K562 (cell line): Measurements from ENCODE around the gene HACE1. TPM values are rescaled to one million over a fixed set of nuclear protein-coding genes. Genes with fewer than 3 reads are reported as not detected.

Source experiments
- CBX1 ChIP-seq: sonication (generic); IDR thresholded peaks from 2 replicates; pipeline ENCODE4 v1.6.1; 2016; ENCODE audit warnings: antibody characterized with exemption, low read depth, mild to moderate bottlenecking
- CLOCK ChIP-seq: fragments of 250-450 bp; sonication (Bioruptor Pico); IDR thresholded peaks from 2 replicates; pipeline ENCODE4 v1.4.0; 2020; ENCODE audit warnings: mild to moderate bottlenecking, moderate library complexity, borderline replicate concordance
- DIDO1 ChIP-seq: fragments of 450-650 bp; IDR thresholded peaks from 2 replicates; pipeline ENCODE4 v1.6.1; 2016; ENCODE audit warnings: low read depth, missing biosample characterization, missing genetic modification characterization
- E2F1 ChIP-seq: sonication (generic); formaldehyde crosslinking; IDR thresholded peaks from 2 replicates; pipeline ENCODE4 v1.8.1; 2023; ENCODE audit warnings: mild to moderate bottlenecking, missing genetic modification reagents, moderate library complexity
- EGR1 ChIP-seq: fragments of 450-650 bp; conservative IDR thresholded peaks from 2 replicates; pipeline ENCODE4 v1.6.1; 2017; ENCODE audit warnings: mild to moderate bottlenecking
- ELF4 ChIP-seq: fragments of 450-650 bp; formaldehyde crosslinking; IDR thresholded peaks from 2 replicates; pipeline ENCODE4 v1.4.0; 2022; ENCODE audit warnings: missing genetic modification characterization
- ESRRA ChIP-seq: fragments of 450-650 bp; IDR thresholded peaks from 2 replicates; pipeline ENCODE4 v1.6.1; 2014; ENCODE audit warnings: low read depth, mild to moderate bottlenecking, moderate library complexity, borderline replicate concordance
- JUNB ChIP-seq: fragments of 450-650 bp; formaldehyde crosslinking; conservative IDR thresholded peaks from 2 replicates; pipeline ENCODE4 v1.4.0; 2020; ENCODE audit warnings: mild to moderate bottlenecking
- KDM5B ChIP-seq: fragments of 200-600 bp; sonication (generic); IDR thresholded peaks from 2 replicates; pipeline ENCODE4 v1.6.1; 2012; ENCODE audit warnings: low read depth, mild to moderate bottlenecking, moderate library complexity, low read length, control low read depth, inconsistent platforms; ENCODE audit not compliant: insufficient replicate concordance
- LCOR ChIP-seq: sonication (generic); formaldehyde crosslinking; IDR thresholded peaks from 2 replicates; pipeline ENCODE4 v1.8.0; 2022; ENCODE audit warnings: mild to moderate bottlenecking, missing genetic modification reagents
- MAX ChIP-seq: sonication (generic); formaldehyde crosslinking; IDR thresholded peaks from 2 replicates; pipeline ENCODE4 v1.9.0; 2022; ENCODE audit warnings: mild to moderate bottlenecking, missing genetic modification reagents
- MBD2 ChIP-seq: sonication (generic); IDR thresholded peaks from 2 replicates; pipeline ENCODE4 v1.6.1; 2016; ENCODE audit warnings: low read depth, borderline replicate concordance
- PRDM10 ChIP-seq: fragments of 450-650 bp; IDR thresholded peaks from 2 replicates; pipeline ENCODE4 v1.6.1; 2018; ENCODE audit not compliant: partially characterized antibody
- PRMT5 ChIP-seq: sonication (generic); formaldehyde crosslinking; IDR thresholded peaks from 2 replicates; pipeline ENCODE4 v1.5.0; 2020; ENCODE audit warnings: missing genetic modification reagents
- SNAPC5 ChIP-seq: fragments of 250-450 bp; sonication (Bioruptor Pico); IDR thresholded peaks from 2 replicates; pipeline ENCODE4 v1.8.0; 2021; ENCODE audit warnings: moderate library complexity, mild to moderate bottlenecking, inconsistent platforms
- TFAP4 ChIP-seq: sonication (generic); formaldehyde crosslinking; IDR thresholded peaks from 2 replicates; pipeline ENCODE4 v1.8.0; 2022; ENCODE audit warnings: missing genetic modification reagents, mild to moderate bottlenecking, moderate library complexity, borderline replicate concordance
- ZNF695 ChIP-seq: fragments of 450-650 bp; formaldehyde crosslinking; IDR thresholded peaks from 2 replicates; pipeline ENCODE4 v1.4.0; 2020; ENCODE audit warnings: mild to moderate bottlenecking, moderate library complexity
- ZSCAN29 ChIP-seq: fragments of 450-650 bp; IDR thresholded peaks from 2 replicates; pipeline ENCODE4 v1.6.1; 2017
- polyA plus RNA-seq, 8 experiments: library from polyadenylated mRNA; depleted of rRNA in 4 of 8; stranded (reverse) in 5 of 8; unstranded in 3 of 8; fragments of >200 nt; fragmentation: Nextera tagmentation in 2 of 8; fragmentation: Illumina TruSeq in 1 of 8; extraction: Ambion mirVana in 2 of 8; extraction: Trizol in 1 of 8; gene quantifications; 2 replicates each; pipeline versions ENCODE4 v1.2.1 to v1.2.3, GENCODE V29; 2011 to 2014; ENCODE audit warnings: inconsistent platforms in 1 of 8, missing spikeins in 1 of 8
- total RNA-seq, 7 experiments: library from RNA; depleted of rRNA in 6 of 7; stranded (reverse); fragments of >200 nt in 6 of 7; fragmentation: Illumina TruSeq in 2 of 7; extraction: Trizol in 2 of 7; gene quantifications; 2 replicates each; pipeline versions ENCODE4 v1.2.1 to v1.2.3, GENCODE V29; 2011 to 2021; ENCODE audit warnings: low replicate concordance in 1 of 7

The HACE1 gene
- total and polyA plus RNA-seq, 9 of the 15 experiments (the other 6 are each of a cell fraction or from before 2014, with no cell fraction given): 3.6 to 19.9 (median 9.1) TPM

GRCh38 chr6:104859225-104860146, at the start of gene HACE1 (continued):
- peak; percentile 97 for TF ChIP-seq TFAP4 (CRISPR knock-in tag)
- TF ChIP-seq SNAPC5: no peak
- TF ChIP-seq JUNB: no peak
- TF ChIP-seq ELF4 (CRISPR knock-in tag): no peak
- peak; percentile 27; the same call in 1 of the 2 replicates for TF ChIP-seq E2F1
- TF ChIP-seq KDM5B: peak; percentile 55
- TF ChIP-seq PRDM10: peak; percentile 29
- peak; percentile 69; the same call in 1 of the 2 replicates for TF ChIP-seq DIDO1 (tag)
- TF ChIP-seq MAX (CRISPR knock-in tag): peak; percentile 68; the same call in 1 of the 2 replicates
- TF ChIP-seq CLOCK: no peak
- TF ChIP-seq CBX1: peak; percentile 83; the same call in 1 of the 2 replicates
- no peak for TF ChIP-seq ZSCAN29
- no peak for TF ChIP-seq ZNF695 (CRISPR knock-in tag)
- TF ChIP-seq MBD2: peak; percentile 64; the same call in 1 of the 2 replicates
- TF ChIP-seq ESRRA: peak; percentile 64
- TF ChIP-seq EGR1: peak; percentile 93
- peak; percentile 45; the same call in 1 of the 2 replicates for TF ChIP-seq LCOR (CRISPR knock-in tag)
- TF ChIP-seq PRMT5 (CRISPR knock-in tag): 0 out of 2 replicates have a peak, but pooled peaks have one; percentile 29
